Neural cell (in vitro differentiated cells): Measurements from ENCODE around the gene TPP1. TPM values are rescaled to one million over a fixed set of nuclear protein-coding genes. Genes with fewer than 3 reads are reported as not detected.

Experiments
- H2AFZ ChIP-seq: fragments of 200-600, 300-800 bp; sonication (generic), shearing (Covaris generic); 2 replicates; pipeline ENCODE4 v1.6.0; 2014; ENCODE audit warnings: low read depth, mild to moderate bottlenecking, antibody characterized with exemption, low read length, moderate library complexity
- H3F3A ChIP-seq: fragments of 200-600 bp; shearing (Covaris generic); 2 replicates; pipeline ENCODE4 v1.6.1; 2016; ENCODE audit warnings: mild to moderate bottlenecking, moderate library complexity, mixed read lengths, antibody characterized with exemption, low read length; ENCODE audit not compliant: insufficient read depth, poor library complexity, severe bottlenecking
- H3K27ac ChIP-seq: fragments of 200-600, 300-800 bp; sonication (generic), shearing (Covaris generic); 2 replicates; pipeline ENCODE4 v1.5.1; 2014; ENCODE audit warnings: mild to moderate bottlenecking, low read length, moderate library complexity
- H3K27me3 ChIP-seq: fragments of 300-800, 200-600 bp; sonication (generic), shearing (Covaris generic); 2 replicates; pipeline ENCODE4 v1.6.0; 2014; ENCODE audit warnings: mild to moderate bottlenecking, low read depth, low read length, moderate library complexity; ENCODE audit not compliant: insufficient read depth
- H3K36me3 ChIP-seq: fragments of 300-800, 200-600 bp; sonication (generic), shearing (Covaris generic); 2 replicates; pipeline ENCODE4 v1.5.1; 2014; ENCODE audit warnings: mild to moderate bottlenecking, antibody characterized with exemption, low read length, moderate library complexity; ENCODE audit not compliant: insufficient read depth
- H3K4me2 ChIP-seq: fragments of 300-800, 200-600 bp; sonication (generic), shearing (Covaris generic); 2 replicates; pipeline ENCODE4 v1.6.0; 2014; ENCODE audit warnings: mild to moderate bottlenecking, low read length
- H3K4me3 ChIP-seq: fragments of 300-800, 200-600 bp; sonication (generic), shearing (Covaris generic); 2 replicates; pipeline ENCODE4 v1.5.1; 2014; ENCODE audit warnings: mild to moderate bottlenecking, low read length, moderate library complexity
- H3K79me2 ChIP-seq: fragments of 200-600 bp; shearing (Covaris generic); replicated peaks from 2 replicates; pipeline ENCODE4 v1.6.0; 2014; ENCODE audit warnings: mild to moderate bottlenecking, low read length, moderate library complexity; ENCODE audit not compliant: insufficient read depth
- H3K9ac ChIP-seq: fragments of 300-800, 200-600 bp; sonication (generic), shearing (Covaris generic); 2 replicates; pipeline ENCODE4 v1.6.1; 2016; ENCODE audit warnings: mild to moderate bottlenecking, low read length, mixed read lengths
- H3K9me2 ChIP-seq: fragments of 200-600 bp; shearing (Covaris generic); 2 replicates; pipeline ENCODE4 v1.6.1; 2016; ENCODE audit warnings: mild to moderate bottlenecking, low read length, mixed read lengths; ENCODE audit not compliant: insufficient read depth
- H3K9me3 ChIP-seq: fragments of 200-600, 300-800 bp; sonication (generic), shearing (Covaris generic); 2 replicates; pipeline ENCODE4 v1.6.1; 2016; ENCODE audit warnings: mild to moderate bottlenecking, mixed run types, low read length, moderate library complexity, mixed read lengths
- H4K20me1 ChIP-seq: fragments of 200-600 bp; shearing (Covaris generic); 2 replicates; pipeline ENCODE4 v1.6.1; 2016; ENCODE audit warnings: mild to moderate bottlenecking, mixed run types; ENCODE audit not compliant: insufficient read depth
- EZH2 ChIP-seq: fragments of 200-600, 300-800 bp; shearing (Covaris generic), sonication (generic); IDR thresholded peaks from 2 replicates; pipeline ENCODE4 v1.6.1; 2014; ENCODE audit warnings: antibody characterized with exemption, low read length, borderline replicate concordance, mild to moderate bottlenecking; ENCODE audit not compliant: insufficient read depth, poor library complexity, severe bottlenecking
- MXI1 ChIP-seq: fragments of 450-650 bp; conservative IDR thresholded peaks from 2 replicates; pipeline ENCODE4 v1.6.1; 2014; ENCODE audit warnings: antibody characterized with exemption, mild to moderate bottlenecking; ENCODE audit not compliant: poor library complexity, severe bottlenecking
- RAD21 ChIP-seq: fragments of 450-650 bp; conservative IDR thresholded peaks from 2 replicates; pipeline ENCODE4 v1.6.1; 2014; ENCODE audit warnings: antibody characterized with exemption, mild to moderate bottlenecking, moderate library complexity
- SMC3 ChIP-seq: fragments of 450-650 bp; conservative IDR thresholded peaks from 2 replicates; pipeline ENCODE4 v1.6.1; 2014; ENCODE audit warnings: antibody characterized with exemption, mild to moderate bottlenecking, moderate library complexity; ENCODE audit not compliant: poor library complexity
- TAF1 ChIP-seq: IDR thresholded peaks from 2 replicates; pipeline ENCODE4 v1.6.1; 2012; ENCODE audit warnings: low read depth
- polyA plus RNA-seq: library from polyadenylated mRNA; depleted of rRNA; stranded (reverse); fragments of >200 nt; gene quantifications from 2 replicates; pipeline ENCODE4 v1.2.3, GENCODE V29; 2014
- TF ChIP-seq, protein P1 (sequence below): IDR thresholded peaks from 2 replicates; pipeline ENCODE4 v1.6.1; 2012; ENCODE audit warnings: borderline replicate concordance
- TF ChIP-seq, protein P2 (sequence below): fragments of 450-650 bp; IDR thresholded peaks from 2 replicates; pipeline ENCODE4 v1.5.1; 2014; ENCODE audit warnings: antibody characterized with exemption, mild to moderate bottlenecking, moderate library complexity; ENCODE audit not compliant: poor library complexity, severe bottlenecking

Gene TPP1
- polyA plus RNA-seq, 1 donor from 2014 or later = 3.8 TPM

DNA sequence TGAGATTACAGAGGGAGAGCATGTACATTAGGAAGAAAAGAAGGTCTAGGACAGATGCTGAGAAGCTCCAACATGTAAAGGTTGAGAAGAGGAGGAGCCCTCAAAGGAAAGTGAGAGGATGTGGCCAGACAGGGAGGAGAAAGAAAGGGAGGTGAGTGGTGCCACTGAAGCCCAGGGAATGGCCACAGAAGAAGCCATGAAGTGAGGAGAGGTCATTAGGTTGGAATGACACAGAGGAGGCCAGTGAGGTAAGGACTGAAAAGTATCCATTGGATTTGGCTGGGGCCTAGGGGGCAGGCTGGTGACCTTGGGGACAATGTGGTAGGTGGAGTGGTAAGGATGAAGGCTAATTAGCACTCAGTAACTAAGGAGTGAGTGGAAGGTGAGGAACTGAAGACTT is 39.4 kb upstream of the TPP1 start:
- Histone ChIP-seq H3K79me2 (peaks cover 27% of the 10 kb centered on the region), H3K27ac (no peak overlapping the region), H3K9ac (no peak overlapping the region), H2AFZ (no peak overlapping the region), H3K9me2 (no peaks in the 10 kb centered on the region), H3F3A (no peaks in the 10 kb centered on the region), H4K20me1 (no peaks in the 10 kb centered on the region), H3K27me3 (no peaks in the 10 kb centered on the region), H3K36me3 (no peaks in the 10 kb centered on the region), H3K4me3 (no peak overlapping the region), H3K9me3 (no peaks in the 10 kb centered on the region), H3K4me2 (no peak overlapping the region)
- TF ChIP-seq, protein P1, sequence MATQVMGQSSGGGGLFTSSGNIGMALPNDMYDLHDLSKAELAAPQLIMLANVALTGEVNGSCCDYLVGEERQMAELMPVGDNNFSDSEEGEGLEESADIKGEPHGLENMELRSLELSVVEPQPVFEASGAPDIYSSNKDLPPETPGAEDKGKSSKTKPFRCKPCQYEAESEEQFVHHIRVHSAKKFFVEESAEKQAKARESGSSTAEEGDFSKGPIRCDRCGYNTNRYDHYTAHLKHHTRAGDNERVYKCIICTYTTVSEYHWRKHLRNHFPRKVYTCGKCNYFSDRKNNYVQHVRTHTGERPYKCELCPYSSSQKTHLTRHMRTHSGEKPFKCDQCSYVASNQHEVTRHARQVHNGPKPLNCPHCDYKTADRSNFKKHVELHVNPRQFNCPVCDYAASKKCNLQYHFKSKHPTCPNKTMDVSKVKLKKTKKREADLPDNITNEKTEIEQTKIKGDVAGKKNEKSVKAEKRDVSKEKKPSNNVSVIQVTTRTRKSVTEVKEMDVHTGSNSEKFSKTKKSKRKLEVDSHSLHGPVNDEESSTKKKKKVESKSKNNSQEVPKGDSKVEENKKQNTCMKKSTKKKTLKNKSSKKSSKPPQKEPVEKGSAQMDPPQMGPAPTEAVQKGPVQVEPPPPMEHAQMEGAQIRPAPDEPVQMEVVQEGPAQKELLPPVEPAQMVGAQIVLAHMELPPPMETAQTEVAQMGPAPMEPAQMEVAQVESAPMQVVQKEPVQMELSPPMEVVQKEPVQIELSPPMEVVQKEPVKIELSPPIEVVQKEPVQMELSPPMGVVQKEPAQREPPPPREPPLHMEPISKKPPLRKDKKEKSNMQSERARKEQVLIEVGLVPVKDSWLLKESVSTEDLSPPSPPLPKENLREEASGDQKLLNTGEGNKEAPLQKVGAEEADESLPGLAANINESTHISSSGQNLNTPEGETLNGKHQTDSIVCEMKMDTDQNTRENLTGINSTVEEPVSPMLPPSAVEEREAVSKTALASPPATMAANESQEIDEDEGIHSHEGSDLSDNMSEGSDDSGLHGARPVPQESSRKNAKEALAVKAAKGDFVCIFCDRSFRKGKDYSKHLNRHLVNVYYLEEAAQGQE = no peak
- TF ChIP-seq EZH2 (no peak), TAF1 (no peak), SMC3 (no peak), MXI1 (no peak)
- TF ChIP-seq, protein P2, sequence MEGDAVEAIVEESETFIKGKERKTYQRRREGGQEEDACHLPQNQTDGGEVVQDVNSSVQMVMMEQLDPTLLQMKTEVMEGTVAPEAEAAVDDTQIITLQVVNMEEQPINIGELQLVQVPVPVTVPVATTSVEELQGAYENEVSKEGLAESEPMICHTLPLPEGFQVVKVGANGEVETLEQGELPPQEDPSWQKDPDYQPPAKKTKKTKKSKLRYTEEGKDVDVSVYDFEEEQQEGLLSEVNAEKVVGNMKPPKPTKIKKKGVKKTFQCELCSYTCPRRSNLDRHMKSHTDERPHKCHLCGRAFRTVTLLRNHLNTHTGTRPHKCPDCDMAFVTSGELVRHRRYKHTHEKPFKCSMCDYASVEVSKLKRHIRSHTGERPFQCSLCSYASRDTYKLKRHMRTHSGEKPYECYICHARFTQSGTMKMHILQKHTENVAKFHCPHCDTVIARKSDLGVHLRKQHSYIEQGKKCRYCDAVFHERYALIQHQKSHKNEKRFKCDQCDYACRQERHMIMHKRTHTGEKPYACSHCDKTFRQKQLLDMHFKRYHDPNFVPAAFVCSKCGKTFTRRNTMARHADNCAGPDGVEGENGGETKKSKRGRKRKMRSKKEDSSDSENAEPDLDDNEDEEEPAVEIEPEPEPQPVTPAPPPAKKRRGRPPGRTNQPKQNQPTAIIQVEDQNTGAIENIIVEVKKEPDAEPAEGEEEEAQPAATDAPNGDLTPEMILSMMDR = no peak

DNA sequence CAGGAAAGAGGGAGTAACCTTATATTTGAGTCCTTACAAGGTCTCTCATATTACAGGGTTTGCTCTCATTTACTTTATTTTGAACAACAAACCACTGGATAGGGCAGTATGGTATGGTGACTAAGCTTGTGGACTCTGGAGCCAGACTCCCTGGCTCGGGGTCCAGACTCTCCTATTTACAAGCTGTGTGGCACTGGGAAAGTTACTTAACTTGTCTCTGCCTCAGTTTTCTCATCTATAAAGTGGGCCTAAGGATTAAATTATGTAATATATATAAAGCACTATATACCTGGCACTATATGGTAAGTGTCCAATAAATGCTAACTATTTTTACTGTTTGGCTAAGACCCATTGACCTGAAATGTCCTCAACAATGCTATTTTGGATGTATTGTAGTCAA is 38.1 kb upstream of the TPP1 start:
- H2AFZ ChIP-seq = no peak overlapping the region
- no peaks in the 10 kb centered on the region for H3F3A ChIP-seq
- H3K9me2 ChIP-seq = no peaks in the 10 kb centered on the region
- no peaks in the 10 kb centered on the region for H3K9me3 ChIP-seq
- H3K4me2 ChIP-seq = peak overlapping the region; percentile 68
- peaks cover 40% of the 10 kb centered on the region for H3K79me2 ChIP-seq
- H4K20me1 ChIP-seq = no peaks in the 10 kb centered on the region
- no peak overlapping the region for H3K9ac ChIP-seq
- TF ChIP-seq EZH2 (no peak), SMC3 (no peak)
- no peak overlapping the region for H3K27ac ChIP-seq
- H3K27me3 ChIP-seq = no peaks in the 10 kb centered on the region
- no peaks in the 10 kb centered on the region for H3K36me3 ChIP-seq
- H3K4me3 ChIP-seq = peak overlapping the region; percentile 66

DNA sequence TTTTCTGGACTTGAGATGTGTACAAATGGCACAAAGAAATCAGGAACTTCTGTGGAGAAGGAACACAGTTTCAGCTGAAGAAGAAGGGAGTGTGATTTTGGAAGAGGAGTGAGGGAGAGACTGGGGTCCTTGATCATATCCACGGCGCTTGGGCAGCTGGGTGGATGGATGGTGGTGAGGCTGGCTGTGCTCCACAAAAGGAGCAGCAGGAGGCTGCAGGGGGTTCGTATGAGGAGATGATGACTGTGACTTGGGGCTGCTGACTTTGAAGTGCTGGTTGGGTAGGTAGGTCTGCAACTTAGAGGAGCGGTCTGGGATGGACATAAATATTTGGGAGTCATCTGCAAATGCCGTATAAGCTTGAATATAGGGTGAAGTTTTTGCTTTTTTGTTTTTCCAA is 37.7 kb upstream of the TPP1 start:
- H2AFZ ChIP-seq = peak overlapping the region; percentile 94
- no peaks in the 10 kb centered on the region for H3K36me3 ChIP-seq
- no peaks in the 10 kb centered on the region for H3K9me2 ChIP-seq
- H3K4me2 ChIP-seq = peak overlapping the region; percentile 68
- no peaks in the 10 kb centered on the region for H4K20me1 ChIP-seq
- TF ChIP-seq RAD21 = no peak
- H3K79me2 ChIP-seq = peaks cover 44% of the 10 kb centered on the region
- no peaks in the 10 kb centered on the region for H3K27me3 ChIP-seq
- H3K4me3 ChIP-seq = peak overlapping the region; percentile 66
- H3K27ac ChIP-seq = peak overlapping the region; percentile 91
- no peaks in the 10 kb centered on the region for H3F3A ChIP-seq
- H3K9ac ChIP-seq = peak overlapping the region; percentile 92
- H3K9me3 ChIP-seq = no peaks in the 10 kb centered on the region
